HG02678 (cell line): ENCODE measurements around the gene KIR3DL1.
"Not testable (repeated sequence)": the region's sequence is repeated elsewhere in the genome, so short reads cannot be mapped to it uniquely, and the experiment has no call there.

Experiments
- ATAC-seq: cut with Tn5 transposase; IDR thresholded peaks from one replicate; pipeline ENCODE4 v1.9.1; 2021; ENCODE audit warnings: mild to moderate bottlenecking, moderate library complexity; ENCODE audit not compliant: unreplicated experiment

Gene KIR3DL1

DNA sequence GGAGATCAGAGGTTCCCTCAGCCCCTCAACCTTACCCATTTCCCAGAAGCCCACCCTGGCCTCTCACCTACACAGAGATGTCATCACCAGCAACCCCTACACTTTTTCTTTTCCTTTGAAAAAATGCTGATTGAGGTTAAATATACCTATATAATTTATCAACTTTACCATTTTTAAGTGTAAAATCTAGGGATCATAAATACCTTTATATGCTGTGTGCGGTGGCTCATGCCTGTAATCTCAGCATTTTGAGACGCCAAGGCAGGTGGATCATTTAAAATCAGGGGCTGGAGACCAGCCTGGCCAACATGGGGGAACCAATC is 9.8 kb upstream of the KIR3DL1 start:
- ATAC-seq: no peak

- ATAC-seq: not testable (repeated sequence)
These were observed 1.7 kb upstream of the KIR3DL1 start for GRCh38 chr19:54814571-54814970.

- ATAC-seq: no peak
These were observed 1.6 kb downstream of the KIR3DL1 start for GRCh38 chr19:54817670-54818536.

DNA sequence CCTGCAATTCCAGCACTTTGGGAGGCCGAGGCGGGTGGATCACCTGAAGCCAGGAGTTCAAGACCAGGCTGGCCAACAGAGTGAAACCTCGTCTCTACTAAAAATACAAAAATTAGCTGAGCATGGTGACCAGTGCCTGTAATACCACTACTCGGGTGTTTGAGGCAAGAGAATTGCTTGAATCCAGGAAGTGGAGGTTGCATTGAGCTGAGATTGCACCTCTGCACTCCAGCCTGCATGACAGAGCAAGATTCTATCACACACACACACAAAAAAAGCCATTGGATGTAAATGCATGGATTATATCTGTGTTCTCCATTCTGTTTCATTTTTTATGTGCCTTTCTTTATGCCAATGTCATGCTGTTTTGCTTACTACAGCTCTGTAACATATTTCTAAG is 8.1 kb downstream of the KIR3DL1 start:
- ATAC-seq: not testable (repeated sequence)

GRCh38 chr19:54825326-54825725 is 9.1 kb downstream of the KIR3DL1 start:
- not testable (repeated sequence) for ATAC-seq

DNA sequence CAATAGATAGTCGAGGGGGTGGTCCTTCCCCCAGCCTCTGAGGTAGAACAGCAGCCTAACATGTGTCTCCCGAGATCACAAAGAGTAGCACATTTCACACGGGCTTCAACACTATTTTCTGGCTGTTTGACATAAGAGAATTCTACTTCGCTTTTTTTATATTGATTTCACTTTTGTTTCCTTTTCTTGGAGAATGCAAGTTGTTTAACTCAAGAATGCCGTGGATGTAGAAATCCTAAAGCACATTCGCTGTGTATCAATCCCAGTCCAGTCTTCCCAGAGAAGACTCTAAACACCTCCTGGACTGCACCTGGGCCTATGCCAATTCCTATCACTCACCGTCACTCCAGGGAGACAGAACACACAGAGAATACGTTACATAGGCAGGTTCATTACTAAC is 11.8 kb downstream of the KIR3DL1 start:
- ATAC-seq: not testable (repeated sequence)

DNA sequence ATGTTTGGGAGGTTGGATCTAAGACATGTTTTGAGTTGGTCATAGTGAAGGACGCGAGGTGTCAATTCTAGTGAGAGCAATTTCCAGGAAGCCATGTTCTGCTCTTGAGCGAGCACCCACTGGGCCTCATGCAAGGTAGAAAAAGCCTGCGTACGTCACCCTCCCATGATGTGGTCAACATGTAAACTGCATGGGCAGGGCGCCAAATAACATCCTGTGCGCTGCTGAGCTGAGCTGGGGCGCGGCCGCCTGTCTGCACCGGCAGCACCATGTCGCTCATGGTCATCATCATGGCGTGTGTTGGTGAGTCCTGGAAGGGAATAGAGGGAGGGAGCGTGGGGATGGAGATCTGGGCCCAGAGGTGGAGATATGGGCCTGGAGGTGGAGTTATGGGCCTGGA is 16.2 kb downstream of the KIR3DL1 start, which contains the start of gene KIR2DS4:
Gene KIR2DS4, plus strand, starts transcription at position 181 of the 400 bp plus-strand sequence.
- not testable (repeated sequence) for ATAC-seq

DNA sequence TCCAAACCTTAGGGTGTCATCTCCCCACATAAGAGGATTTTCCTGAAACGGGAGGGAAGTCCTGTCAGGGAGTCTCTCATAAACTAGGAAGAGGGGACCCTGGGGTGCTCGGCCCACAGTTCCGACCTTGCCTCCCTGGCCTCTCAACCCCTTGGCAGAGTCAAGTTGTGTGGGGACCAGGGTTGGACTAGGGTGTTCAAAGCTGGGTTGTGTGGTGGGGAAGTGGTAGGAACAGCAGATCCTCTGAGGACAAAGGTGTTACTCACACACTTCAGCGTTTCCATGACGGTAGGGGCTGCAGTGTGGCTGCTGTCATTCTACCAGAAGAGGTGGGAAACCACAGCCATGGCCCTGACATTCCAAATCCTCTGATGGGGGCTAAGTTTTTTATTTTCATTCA is 18.9 kb downstream of the KIR3DL1 start:
- not testable (repeated sequence) for ATAC-seq

DNA sequence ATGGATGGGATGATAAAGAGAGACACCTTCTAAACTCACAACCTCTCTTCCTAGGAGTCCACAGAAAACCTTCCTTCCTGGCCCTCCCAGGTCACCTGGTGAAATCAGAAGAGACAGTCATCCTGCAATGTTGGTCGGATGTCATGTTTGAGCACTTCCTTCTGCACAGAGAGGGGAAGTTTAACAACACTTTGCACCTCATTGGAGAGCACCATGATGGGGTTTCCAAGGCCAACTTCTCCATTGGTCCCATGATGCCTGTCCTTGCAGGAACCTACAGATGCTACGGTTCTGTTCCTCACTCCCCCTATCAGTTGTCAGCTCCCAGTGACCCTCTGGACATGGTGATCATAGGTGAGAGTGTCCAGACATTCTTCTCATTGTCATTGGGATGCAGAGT is 21.3 kb downstream of the KIR3DL1 start:
- ATAC-seq: not testable (repeated sequence)

DNA sequence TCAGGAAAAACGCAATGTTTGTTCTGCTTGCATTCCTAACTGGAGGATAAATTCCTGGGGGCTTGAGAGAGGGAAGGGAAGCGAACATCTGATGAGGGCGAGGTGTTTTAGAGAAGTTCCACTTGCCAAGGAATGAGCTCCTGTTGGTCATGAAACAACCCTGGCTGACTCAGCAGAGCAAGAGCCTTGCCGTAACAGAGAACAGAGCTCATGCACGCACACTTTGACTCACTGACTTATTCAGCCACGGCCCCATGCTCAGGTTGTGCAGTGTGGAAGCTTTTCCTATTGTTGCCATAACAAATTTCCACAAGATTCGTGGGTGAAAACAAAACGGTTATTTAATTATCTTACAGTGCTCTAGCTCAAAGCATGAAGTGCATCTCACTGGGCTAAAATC is 26.9 kb downstream of the KIR3DL1 start:
- not testable (repeated sequence) for ATAC-seq

DNA sequence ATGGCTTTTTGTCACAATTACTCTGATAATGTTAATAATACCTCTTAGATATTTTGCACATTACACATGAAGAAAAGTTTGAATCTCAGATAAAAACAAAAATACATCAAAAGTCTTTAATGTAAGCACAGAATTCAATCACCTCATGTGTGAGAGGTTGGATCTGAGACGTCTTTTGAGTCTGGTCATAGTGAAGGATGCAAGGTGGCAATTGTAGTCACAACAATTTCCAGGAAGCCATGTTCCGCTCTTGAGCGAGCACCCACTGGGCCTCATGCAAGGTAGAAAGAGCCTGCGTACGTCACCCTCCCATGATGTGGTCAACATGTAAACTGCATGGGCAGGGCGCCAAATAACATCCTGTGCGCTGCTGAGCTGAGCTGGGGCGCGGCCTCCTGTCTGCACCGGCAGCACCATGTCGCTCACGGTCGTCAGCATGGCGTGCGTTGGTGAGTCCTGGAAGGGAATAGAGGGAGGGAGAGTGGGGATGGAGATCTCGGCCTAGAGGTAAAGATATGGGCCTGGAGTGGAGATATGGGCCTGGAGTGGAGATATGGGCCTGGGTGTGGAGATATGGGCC is 33.9 kb downstream of the KIR3DL1 start, which contains the start of gene KIR3DL2:
Gene KIR3DL2, plus strand, starts transcription at position 383 of the 580 bp plus-strand sequence. Its CDS starts 33 bp downstream, at position 416.
- not testable (repeated sequence) for ATAC-seq

DNA sequence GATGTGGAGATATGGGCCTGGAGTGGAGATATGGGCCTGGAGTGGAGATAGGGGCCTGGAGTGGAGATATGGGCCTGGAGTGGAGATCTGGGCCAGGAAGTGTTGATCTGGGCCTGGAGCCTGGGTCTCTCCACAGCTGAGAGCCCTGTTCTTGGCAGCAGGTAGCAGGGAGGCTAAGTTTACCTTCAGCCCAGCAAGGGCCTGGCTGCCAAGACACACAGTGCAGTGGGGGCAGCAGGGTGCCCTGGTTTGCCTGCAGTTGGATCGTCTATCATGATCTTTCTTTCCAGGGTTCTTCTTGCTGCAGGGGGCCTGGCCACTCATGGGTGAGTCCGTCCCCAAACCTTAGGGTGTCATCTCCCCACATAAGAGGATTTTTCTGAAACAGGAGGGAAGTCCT is 34.7 kb downstream of the KIR3DL1 start:
- ATAC-seq: no peak

GRCh38 chr19:54851353-54851752 is 35.1 kb downstream of the KIR3DL1 start:
- ATAC-seq: no peak

DNA sequence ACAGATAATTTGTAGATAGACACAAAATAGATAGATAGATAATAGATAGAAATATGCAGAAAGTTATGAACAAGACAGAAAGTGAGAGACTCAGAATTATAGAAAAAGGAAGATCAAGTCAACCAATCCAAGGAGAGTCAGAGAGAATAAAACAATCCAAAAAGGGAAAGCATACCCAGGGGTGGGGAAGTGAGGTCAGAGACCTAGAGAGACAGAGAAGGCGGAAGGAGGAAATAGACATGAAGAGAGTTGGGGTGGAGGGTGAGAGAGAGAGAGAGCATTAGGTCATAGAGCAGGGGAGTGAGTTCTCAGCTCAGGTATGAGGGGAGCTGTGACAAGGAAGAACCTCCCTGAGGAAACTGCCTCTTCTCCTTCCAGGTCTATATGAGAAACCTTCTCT is 39.0 kb downstream of the KIR3DL1 start:
- ATAC-seq: not testable (repeated sequence)

DNA sequence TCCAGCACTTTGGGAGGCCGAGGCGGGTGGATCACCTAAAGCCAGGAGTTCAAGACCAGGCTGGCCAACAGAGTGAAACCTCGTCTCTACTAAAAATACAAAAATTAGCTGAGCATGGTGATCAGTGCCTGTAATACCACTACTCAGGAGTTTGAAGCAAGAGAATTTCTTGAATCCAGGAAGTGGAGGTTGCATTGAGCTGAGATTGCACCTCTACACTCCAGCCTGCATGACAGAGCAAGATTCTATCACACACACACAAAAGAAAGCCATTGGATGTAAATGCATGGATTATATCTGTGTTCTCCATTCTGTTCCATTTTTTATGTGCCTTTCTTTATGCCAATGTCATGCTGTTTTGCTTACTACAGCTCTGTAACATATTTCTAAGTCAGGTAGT is 42.2 kb downstream of the KIR3DL1 start:
- not testable (repeated sequence) for ATAC-seq

DNA sequence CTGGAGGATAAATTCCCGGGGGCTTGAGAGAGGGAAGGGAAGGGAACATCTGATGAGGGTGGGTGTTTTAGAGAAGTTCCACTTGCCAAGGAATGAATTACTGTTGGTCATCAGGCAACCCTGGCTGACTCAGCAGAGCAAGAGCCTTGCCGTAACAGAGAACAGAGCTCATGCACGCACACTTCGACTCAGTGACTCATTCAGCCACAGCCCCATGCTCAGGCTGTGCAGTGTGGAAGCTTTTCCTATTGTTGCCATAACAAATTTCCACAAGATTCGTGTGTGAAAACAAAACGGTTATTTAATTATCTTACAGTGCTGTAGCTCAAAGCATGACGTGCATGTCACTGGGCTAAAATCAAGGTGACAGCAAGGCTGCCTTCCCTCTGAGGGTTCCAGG is 43.2 kb downstream of the KIR3DL1 start:
- ATAC-seq: not testable (repeated sequence)

GRCh38 chr19:54863459-54863858 is 47.2 kb downstream of the KIR3DL1 start:
- not testable (repeated sequence) for ATAC-seq

DNA sequence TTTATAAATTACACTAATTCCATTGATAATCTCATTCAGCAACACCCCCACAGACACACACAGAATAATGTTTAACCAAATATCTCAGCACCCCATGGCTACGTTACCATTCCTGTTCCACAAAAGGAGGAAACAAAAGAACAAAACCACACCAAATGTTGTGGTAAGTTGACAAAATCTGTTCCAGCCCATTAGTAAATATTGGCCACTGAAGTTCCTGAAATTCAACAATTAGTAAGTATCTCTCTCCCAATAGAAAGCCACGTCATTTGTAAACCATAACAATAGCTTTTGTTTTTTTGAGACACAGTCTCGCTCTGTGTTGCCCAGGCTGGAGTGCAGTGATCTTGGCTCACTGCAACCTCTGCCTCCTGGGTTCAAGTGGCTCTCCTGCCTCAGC is 55.4 kb downstream of the KIR3DL1 start:
- ATAC-seq: no peak

GRCh38 chr19:54873990-54874389 is 57.7 kb downstream of the KIR3DL1 start, which contains the start of gene FCAR:
TSS of gene FCAR (plus strand) at chr19:54874235. CDS start at chr19:54874290, 55 bp downstream.
- ATAC-seq: no peak

DNA sequence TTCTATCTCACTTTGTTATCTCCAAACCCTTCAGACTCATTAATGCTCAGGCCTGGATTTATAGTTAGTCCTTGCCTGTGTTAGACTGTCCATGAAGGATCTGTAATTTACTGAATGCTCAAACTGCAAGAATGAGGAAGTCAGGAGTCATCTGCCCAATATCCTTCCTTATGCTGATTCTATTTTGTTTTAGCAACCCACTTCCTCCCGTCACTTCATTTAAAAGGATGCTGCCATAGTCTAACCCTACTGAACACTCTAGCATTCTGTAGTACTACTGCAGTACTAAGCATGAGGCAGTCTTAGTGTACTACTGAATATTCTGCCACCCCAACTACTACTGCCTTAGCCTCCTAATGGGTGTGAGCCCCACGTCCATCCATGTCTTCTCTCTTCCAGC is 59.2 kb downstream of the KIR3DL1 start:
- no peak for ATAC-seq

DNA sequence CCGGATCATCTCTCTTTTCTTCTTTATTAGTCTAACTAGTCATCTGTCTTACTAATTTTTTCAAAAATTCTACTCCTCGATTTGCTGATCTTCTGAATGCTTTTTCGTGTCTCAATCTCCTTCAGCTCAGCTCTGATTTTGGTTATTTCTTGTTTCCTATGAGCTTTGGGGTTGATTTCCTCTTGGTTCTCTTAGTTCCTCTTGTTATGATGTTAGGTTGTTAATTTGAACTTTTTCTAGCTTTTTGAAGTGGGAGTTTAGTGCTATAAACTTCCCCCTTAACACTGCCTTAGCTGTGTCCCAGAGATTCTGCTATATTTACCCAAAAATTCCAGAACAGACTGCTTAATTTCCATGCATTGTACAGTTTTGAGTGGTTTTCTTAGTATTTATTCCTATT is 61.2 kb downstream of the KIR3DL1 start:
- no peak for ATAC-seq
